DMS 273 (cell line): ENCODE measurements around the gene MNS1.
"Not testable (repeated sequence)": the region's sequence is repeated elsewhere in the genome, so short reads cannot be mapped to it uniquely, and the experiment has no call there.

Source experiments
- DNase-seq: peaks from one replicate; lab custom pipeline; 2025; ENCODE audit not compliant: unreplicated experiment; lab: John Stamatoyannopoulos, UW

The MNS1 gene

GRCh38 chr15:56464893-56465520 is at the start of gene MNS1:
Gene MNS1 (minus strand): TSS chr15:56465137. CDS start chr15:56464972, 165 bp downstream.
- peak; percentile 97 for DNase-seq

GRCh38 chr15:56496635-56497034 is 31.7 kb upstream of the MNS1 start:
- DNase-seq = peak; percentile 77

- no peak for DNase-seq
Observed at GRCh38 chr15:56495533-56495932, 30.6 kb upstream of the MNS1 start.

GRCh38 chr15:56495053-56495452 is 30.1 kb upstream of the MNS1 start:
- DNase-seq = no peak

GRCh38 chr15:56492791-56493555 is 28.0 kb upstream of the MNS1 start:
- no peak for DNase-seq

GRCh38 chr15:56492236-56492635 is 27.3 kb upstream of the MNS1 start:
- no peak for DNase-seq

GRCh38 chr15:56491110-56491722 is 26.3 kb upstream of the MNS1 start:
- peak; percentile 79 for DNase-seq

GRCh38 chr15:56490461-56490860 is 25.5 kb upstream of the MNS1 start:
- no peak for DNase-seq

GRCh38 chr15:56486206-56486605 is 21.3 kb upstream of the MNS1 start:
- not testable (repeated sequence) for DNase-seq

GRCh38 chr15:56485426-56485825 is 20.5 kb upstream of the MNS1 start:
- DNase-seq = not testable (repeated sequence)

- DNase-seq = no peak
Observed at GRCh38 chr15:56484287-56484686, 19.4 kb upstream of the MNS1 start.

GRCh38 chr15:56475351-56475750 is 10.4 kb upstream of the MNS1 start:
- DNase-seq = peak; percentile 2

- no peak for DNase-seq
Observed at GRCh38 chr15:56473017-56473416, 8.1 kb upstream of the MNS1 start.

- no peak for DNase-seq
Observed at GRCh38 chr15:56472278-56472677, 7.3 kb upstream of the MNS1 start.

- DNase-seq = no peak
Observed at GRCh38 chr15:56471440-56472069, 6.6 kb upstream of the MNS1 start.

- DNase-seq = no peak
Observed at GRCh38 chr15:56469483-56469882, 4.5 kb upstream of the MNS1 start.

GRCh38 chr15:56468401-56468800 is 3.5 kb upstream of the MNS1 start:
- no peak for DNase-seq

GRCh38 chr15:56467616-56468015 is 2.7 kb upstream of the MNS1 start:
- no peak for DNase-seq

GRCh38 chr15:56460947-56461346 is 4.0 kb downstream of the MNS1 start:
- no peak for DNase-seq

- DNase-seq = no peak
Observed at GRCh38 chr15:56460071-56460470, 4.9 kb downstream of the MNS1 start.

GRCh38 chr15:56459096-56459495 is 5.8 kb downstream of the MNS1 start:
- DNase-seq = no peak

GRCh38 chr15:56456229-56456628 is 8.7 kb downstream of the MNS1 start:
- no peak for DNase-seq
